HG03571 (cell line): ENCODE results near the gene NXPH2.

Experiments
- ATAC-seq: cut with Tn5 transposase; IDR thresholded peaks from one replicate; pipeline ENCODE4 v1.9.1; 2021; ENCODE audit not compliant: unreplicated experiment

NXPH2 gene

DNA sequence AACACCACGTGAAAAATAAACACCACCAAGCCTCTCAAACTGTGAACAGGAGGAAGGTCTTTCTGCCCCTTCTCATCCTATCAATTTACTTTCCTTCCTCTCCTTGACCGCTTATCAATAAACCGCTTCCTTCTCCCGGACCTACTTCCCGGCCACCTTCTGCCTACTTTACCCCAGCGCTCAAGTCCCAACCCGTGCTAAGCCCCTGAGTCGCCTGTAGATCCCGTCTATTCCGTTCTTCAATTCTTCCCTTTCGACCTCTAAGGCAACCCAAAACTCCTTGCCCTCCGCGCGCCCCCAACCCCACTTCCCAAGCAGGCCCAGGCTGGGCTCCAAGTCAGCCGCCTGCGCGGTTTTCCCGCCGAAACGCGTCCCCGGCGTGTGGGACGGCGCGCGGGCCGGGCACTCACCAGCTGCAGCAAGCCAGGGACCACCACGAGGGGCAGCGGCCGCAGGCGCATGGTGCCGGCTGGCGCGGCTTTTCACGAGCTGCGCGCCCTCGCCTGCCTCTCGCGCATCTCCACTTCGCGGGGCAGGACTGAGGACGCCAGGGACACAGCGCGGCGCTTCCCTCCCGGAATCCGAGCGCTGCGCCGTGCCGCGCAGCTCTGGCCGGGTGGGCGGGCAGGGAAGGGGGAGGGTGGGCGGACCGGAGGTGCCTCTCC is at the start of gene NXPH2:
TSS of gene NXPH2 (minus strand) at position 610 of the 665 bp plus-strand sequence. CDS start at position 461, 149 bp downstream.
- ATAC-seq: no peak

DNA sequence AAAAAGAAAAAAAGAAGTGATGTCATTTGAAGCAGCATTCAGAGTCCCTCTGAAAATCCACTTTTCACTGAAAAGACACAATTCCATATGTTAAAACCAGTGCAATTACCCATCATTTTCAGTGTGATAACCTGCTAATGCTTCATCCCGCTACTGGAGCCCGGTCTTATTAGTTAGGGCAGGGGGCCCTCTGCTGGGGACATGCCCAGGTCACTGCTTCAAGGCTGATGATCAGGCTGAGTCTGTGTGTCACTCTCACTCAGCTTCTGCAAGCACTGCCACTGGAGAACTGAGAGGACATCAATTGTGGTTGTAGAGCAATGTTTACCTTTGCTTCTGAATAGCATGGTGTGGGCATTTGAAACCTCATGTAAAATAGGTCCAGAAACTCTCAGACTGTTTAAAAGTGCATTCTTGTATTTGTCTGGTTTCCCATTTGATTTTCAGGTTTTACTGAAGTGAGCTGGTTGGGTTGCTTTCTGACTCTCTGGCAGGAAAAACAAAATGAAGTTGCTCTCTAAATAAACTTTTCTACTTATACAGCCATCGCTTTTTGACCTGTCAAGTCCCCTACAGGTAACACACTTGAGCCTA is 49.2 kb upstream of the NXPH2 start:
- ATAC-seq: no peak

DNA sequence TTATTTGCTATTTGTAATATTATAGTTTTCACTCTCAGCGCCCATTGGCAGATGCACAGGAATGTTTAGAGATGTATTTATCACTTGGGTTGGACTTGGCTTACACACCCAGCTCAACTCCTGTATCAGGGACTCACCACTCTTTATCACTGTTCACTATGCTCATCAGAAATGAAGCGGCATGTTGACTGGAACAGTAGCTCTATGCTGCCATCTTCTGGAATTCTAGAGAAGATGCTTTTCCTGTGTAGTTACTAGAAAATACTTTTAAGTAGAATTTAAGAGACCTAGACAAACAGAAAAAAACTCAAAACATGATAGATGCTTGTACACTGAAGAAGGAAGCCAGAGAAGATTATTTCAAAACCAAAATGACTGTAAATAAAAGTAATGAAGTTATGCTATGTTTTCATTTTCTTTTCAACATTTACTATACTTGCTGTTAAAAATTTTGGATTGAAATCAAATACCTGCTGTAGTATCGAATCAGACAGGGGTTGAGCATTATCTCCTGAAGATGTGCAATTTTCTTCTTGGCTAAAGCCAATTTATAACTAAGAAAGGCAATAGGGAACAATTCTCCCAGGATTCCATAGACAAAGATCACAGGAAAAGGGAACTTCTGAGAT is 47.4 kb upstream of the NXPH2 start:
- ATAC-seq: no peak

DNA sequence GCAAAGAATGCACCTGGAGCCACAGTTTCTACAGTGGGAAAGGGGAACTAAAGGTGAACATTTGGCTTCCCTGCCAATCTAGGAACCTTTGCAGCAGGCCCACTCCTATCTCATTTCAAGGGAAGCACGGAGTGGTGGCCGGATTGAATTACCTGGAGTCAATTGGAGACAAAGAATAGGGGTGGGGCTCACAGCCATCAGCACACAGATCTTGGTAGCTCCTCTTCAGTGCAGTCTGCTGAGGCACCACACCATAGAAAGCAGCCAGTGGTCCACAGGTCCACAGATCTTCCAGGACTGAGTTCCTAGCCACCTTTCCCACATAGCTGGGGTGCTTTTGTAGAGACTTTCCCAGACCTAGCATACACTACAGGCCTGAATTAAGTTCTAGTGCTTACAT is 43.5 kb upstream of the NXPH2 start:
- ATAC-seq: no peak

DNA sequence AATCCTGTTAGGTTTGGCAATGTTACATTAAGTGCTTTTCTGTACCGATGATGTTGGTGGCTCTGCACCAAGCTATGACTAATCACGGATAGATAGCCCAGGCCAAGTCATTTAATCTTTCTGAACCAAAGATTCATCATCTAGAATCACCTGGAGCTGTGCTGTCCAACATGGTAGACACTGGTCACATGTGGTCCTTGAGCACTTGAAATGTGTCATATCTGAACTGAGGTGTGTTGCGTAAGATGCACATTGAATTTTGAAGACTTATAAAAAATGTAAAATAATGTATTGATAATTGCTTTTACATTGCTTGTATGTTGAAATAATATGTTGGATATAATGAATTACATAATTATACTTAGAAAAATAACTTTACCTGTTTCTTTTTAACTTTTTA is 39.8 kb upstream of the NXPH2 start:
- ATAC-seq: no peak

DNA sequence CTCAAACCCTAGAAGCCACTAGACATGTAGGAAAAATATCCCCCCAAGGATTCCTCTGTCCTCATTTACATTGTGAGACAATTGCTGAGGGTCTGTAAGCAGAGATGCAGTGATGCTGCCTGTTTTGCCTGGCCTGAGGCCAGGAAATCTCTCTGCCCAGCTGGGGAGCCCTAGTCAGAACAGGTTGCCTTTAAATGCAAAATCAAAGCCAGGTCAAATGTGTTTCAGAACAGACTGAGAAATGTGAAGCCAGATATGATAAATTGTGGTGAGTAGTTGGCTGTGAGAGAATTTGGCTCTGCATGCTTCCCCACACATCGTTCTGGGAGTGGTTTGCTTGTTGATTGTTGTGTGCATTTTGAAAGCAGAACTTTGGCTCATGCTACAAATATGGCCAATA is 38.4 kb upstream of the NXPH2 start:
- no peak for ATAC-seq

DNA sequence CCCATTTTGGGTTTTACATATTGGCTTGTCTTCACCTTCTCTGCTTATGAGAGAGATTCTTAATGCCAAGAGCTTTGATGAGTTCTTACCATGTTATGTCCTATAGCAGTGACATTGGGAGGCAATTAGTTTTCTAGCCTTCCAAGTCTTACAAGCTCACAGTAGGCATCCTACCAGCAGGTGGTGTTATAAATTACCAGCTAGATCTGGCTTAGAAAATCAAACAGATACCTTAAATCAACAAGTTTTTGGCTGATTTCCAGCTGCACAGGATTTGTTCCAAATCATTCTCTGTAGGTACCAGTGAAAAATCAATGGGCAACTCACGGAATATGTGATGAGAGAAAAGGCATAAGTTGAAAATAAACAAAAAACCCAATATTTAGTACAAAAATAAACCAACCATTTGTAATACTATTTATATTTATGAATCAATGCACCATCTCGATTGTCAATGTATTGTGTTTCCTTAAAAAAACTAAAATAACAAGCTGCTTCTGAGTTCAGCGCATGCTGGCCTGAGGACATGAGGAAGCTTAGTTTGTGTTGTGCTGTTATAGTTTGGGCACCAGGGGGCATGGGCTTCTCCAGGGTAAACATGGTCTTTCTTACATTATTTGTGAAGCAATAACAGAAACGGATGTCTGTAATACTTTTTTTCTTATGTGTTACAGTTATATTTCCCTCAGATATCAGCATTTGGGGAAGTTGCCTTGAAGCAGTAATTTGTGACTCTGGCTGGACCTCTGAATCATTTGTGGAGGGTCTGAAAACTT is 34.1 kb upstream of the NXPH2 start:
- no peak for ATAC-seq

DNA sequence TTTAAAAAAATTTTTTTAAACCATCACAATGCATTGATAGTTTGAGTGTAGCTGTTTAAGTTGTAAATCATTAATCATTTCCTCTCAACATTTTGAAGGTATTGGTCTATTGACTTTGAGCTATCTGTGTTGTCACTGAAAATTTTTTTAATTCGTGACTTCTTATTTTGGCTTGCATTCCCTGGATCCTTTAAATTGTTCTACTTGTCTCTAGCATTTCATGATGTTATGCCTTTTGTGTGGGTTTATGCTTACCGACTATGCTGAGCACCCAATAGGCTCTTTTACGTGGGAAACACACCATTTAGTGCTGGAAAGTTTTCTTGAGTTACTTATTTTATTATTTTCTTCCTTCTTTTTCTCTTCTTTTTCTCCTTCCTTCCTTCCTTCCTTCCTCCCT is 31.2 kb upstream of the NXPH2 start:
- no peak for ATAC-seq

DNA sequence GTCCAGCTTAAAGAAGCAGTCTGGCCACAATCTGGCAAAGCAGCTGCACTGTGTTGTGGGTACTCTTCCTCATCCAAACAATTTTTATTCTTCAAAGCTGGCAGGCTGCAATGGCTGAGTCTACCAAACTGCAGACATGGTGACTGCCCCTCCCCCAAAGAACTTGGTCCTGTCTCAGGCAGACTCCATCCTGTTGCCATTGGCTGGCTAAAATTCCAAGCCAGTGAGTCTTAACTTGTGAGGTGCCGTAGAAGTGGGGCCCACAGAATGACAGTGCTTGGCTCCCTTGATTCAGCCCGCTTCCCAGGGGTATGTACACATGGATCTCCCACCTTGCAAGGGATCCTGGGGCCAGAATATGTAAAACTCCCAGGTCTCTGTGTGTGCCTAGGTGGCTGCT is 14.5 kb upstream of the NXPH2 start:
- no peak for ATAC-seq

DNA sequence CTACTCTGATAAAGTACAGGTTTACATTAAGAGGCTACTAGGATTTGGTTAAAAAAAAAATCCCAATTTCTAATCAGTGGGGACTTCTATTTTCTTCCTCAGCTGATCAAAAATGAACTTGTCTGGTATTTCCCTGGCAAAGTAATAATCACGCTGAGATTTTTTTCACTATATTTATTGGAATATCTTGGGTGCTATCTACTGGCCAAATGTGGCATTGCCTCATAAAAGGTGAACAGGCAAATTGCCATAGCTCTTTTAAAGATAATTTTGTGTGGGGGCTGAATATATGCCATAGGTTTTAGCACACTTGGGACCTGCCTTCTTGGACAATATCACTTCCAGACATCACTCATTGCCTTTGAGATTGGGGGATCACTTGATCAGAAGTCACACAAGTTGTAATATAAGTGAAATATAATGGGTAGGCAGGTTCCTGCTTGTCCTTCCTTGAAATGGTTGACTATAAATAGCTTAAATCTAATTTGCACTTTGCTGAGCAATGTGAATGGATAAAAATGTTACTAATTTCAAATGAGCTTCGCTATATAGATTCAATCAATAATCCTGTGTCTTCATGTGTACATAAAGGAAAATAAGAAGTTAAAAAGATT is 7.0 kb upstream of the NXPH2 start:
- ATAC-seq: no peak

DNA sequence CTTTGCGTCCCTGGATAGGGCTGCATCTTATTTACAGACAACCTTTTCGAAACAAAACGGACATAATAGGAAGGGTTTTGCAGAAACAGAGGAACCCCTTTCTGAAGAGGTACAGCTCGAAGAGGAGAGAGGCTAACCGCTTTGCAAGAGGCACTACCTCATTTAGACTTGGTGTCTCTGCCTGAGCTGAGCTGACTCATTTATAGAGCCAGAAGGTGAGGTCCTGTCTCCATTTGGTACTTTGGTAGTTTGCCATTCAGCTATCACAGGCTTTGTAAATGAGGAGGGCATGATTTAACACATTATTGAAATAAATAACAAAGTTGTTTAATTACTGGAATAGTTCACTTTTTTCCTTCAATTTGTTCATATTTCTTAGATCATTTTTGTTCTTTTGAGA is 2.2 kb upstream of the NXPH2 start:
- no peak for ATAC-seq

DNA sequence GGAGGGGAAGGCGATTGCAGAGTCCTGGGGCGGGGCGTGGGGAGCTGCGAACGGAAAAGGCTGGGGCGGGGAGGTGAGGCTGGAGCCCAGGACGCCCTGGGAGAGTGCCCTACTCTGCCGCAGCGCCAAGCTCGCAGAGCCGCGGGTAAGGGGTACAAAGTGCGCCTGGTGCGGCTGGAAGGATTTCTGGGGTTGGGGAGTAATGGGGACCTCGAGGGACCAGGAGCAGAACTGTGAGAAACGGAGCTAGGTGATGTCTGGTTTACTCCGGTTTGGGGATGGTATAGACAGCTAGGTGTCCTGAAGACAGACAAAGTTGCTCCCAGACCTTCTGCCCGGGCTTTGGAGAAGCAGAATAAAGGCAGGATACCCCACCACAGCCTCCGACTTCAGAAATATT is 718 bp upstream of the NXPH2 start:
- ATAC-seq: no peak

DNA sequence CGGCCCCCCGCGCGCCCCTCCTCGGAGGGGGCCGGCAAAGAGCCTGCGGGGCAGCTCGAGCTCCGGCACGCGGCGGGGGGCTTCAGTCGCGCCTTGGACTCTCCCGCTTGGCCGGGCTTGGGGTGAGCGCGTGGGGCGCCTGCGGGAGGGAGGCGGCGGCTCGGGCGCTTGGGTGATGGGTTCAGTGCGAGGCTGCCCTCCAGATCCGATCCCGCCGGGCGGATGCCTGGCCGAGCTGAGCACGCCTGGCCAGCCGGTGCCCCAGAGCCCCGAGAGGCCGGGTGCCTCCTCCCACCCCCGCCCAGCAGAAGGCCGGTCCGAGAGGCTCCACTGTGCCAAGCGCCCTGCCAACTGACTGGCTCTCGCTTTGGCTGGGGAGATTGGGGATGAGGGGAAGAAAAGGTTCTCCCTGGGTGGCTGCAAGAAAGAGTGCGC is 273 bp upstream of the NXPH2 start:
- ATAC-seq: no peak

DNA sequence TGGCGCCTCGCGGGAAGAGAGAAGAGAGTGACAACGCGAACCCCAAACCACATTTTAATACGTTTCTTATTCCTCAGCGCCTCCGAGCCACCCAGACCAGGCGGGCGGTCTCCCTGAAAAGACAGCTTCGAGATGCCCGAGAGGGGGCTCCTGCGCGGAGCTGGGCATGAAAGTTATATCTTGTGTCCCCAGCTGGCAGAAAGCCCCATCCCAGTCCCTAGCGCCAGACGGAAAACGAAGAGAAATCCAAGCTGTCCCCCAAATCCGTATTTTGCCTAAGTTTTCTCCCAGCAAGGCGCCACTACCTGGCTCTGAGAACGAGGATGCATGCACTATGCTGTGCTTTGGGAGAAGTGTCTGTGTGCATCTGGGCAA is 797 bp downstream of the NXPH2 start:
- ATAC-seq: no peak

DNA sequence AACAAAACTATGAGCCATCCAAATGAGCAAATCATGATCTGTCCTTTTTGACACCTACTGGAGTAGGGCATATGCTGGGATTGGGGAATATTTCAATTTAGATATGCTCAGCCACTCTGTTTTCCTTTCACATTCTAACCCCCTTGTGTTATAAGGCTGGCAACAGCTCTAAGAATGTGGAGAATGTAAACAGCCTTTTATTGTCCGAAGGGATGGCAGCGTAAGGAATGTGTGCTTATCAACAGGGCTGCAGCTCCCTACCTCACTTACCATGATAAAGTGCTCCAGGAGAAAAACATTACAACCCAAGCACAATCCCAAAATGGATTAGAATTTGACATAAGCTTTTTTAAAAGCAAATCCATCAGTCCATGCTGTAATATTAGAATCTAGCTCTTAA is 2.2 kb downstream of the NXPH2 start:
- no peak for ATAC-seq

DNA sequence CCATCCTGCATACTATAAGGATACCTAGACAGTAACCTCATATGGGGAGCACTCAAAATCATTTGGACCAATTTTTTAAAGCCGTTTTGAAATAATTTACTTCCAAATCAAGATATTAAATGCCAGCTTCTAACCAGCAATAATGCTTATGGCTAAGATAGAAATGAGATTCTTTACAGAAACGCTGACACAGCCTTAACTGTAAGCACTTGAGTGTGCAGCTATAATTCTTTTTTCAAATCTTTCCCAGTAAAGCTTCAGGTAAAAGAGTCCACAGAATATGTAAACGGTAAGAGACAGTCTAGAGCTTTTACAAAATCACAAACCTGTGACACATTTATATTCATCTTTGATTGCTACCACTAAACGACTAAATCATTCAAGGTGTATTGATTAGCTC is 4.5 kb downstream of the NXPH2 start:
- no peak for ATAC-seq

DNA sequence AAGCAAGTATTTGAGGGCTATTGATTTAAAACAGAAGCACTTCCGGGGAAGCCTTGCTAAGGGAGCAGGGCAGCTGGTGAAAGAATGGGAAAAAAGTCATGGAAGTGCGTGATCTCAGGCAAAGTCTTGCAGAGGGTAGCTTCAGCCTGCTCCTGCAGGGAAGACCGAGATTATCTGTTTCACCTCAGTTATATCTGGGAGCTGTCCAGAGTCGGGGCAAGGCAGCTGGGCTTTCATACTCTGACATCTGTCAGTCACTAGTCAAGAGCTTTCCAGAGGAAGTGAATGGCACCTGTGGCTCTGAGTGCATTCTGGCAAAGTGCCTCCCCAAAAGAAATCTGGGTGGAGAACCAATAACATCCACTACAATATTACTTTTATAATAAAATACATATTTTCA is 8.7 kb downstream of the NXPH2 start:
- no peak for ATAC-seq

DNA sequence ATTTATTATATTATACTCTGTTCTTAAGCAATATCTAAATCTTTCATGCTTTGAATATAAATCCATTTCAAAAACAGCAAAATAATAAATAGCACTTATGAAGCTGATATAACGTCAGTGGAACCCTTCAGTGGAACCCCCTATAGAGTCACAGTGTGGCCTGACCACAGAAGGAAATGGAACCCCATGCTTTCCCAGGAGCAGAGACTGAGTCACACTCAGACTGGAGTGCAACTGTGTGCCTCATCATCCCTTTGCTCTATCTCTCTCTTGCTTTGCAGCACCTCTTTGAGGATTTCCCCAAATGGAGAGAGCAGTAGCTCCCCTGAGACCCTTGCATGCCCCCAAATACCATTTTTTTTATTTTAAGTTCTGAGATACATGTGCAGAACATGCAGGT is 13.1 kb downstream of the NXPH2 start:
- ATAC-seq: no peak

DNA sequence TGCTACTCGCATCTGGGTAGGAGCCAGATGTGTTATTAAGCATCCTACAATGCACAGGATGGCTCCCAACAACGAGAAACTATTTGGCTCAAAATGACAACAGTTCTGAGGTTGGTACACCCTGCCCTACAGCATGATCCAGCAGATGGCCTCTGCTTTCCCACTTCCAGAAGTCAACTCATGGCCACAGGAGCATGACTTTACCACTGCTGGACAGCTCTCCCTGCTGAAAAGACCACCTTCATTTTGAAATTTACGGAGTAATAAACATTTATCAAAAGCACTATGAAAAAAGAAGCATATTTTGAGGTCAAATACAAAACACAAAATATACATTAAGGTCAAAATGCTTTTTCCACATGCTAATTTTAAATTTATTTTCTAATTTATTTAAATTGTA is 13.7 kb downstream of the NXPH2 start:
- ATAC-seq: no peak

DNA sequence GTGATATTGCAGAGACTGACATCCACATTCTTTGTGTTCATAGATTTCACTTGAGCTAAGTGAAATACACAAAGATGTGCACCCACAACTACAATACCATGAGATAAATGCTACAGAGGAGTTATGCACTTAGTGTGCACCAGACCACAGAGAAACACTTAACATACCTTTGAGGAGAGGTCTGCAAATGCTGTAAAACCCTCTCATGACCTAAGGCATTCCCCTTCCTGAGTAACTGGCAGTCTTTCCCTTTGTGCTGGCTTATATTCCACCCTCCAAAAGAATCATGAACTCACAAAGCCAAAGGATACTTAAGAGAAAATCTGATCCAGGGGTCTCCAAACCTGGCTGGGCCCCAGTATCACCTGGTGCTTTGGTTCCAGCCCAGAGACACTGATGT is 16.2 kb downstream of the NXPH2 start:
- no peak for ATAC-seq

DNA sequence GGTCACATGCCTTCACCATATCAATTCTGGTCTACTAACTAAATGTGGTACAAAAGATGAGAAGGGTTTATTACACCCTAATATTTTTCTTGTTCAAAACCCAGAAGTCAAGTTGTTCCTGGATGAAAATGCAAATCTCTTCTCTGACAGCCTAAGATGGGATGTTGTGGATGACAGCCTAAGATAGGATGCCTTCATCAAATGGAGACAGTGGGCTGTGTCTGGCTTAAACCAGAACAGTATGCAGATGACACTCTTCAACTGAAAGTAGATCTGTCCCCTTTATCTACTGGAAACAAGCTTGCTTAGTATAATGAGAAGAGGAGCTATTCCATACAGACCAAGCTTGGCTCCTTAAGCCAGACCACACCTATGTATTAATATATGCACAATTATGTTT is 17.7 kb downstream of the NXPH2 start:
- no peak for ATAC-seq

DNA sequence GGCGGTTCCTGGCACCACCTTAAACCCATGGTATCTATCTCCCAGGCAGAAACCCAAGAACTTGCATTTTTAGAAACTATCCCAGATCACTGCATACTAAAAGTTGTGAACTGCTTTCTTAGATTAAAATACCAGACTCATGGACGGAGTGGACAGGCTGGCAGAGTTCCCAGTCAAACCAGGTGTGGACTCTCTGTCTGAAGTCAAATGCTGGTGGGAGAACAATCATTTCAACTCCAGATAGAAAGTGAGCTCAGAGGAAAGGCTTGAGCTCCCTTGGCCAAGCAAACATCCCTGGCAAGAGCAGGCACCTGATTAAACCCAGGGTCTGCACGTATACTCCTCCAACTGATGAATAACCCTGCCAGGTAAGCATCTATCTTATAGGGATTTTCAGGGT is 19.5 kb downstream of the NXPH2 start:
- ATAC-seq: no peak
